ENCODE data around the gene CCDC88B.

Gene CCDC88B

GRCh38 chr11:64347193-64347867 is 7.3 kb downstream of the CCDC88B start:
- DNase-seq (ENCODE audit: low spot score): no peak

GRCh38 chr11:64348383-64349024 is 8.5 kb downstream of the CCDC88B start:
- no peak for DNase-seq (ENCODE audit: low spot score)

- DNase-seq (ENCODE audit: low spot score): no peak
These were observed 9.0 kb downstream of the CCDC88B start for GRCh38 chr11:64349025-64349387.

- no peak for DNase-seq (ENCODE audit: low spot score)
These were observed 9.4 kb downstream of the CCDC88B start for GRCh38 chr11:64349404-64349803.

GRCh38 chr11:64351136-64351631 is 11.2 kb downstream of the CCDC88B start:
- no peak for DNase-seq (ENCODE audit: low spot score)

GRCh38 chr11:64352099-64352994 is 12.3 kb downstream of the CCDC88B start:
- DNase-seq (ENCODE audit: low spot score): no peak

- no peak for DNase-seq (ENCODE audit: low spot score)
These were observed 13.2 kb downstream of the CCDC88B start for GRCh38 chr11:64352995-64353714.

GRCh38 chr11:64353715-64354506 is 13.9 kb downstream of the CCDC88B start:
- no peak for DNase-seq (ENCODE audit: low spot score)

GRCh38 chr11:64355078-64355940 is 15.3 kb downstream of the CCDC88B start:
- DNase-seq (ENCODE audit: low spot score): peak; percentile 75

- no peak for DNase-seq (ENCODE audit: low spot score)
These were observed 16.8 kb downstream of the CCDC88B start for GRCh38 chr11:64356498-64357411.

- DNase-seq (ENCODE audit: low spot score): no peak
These were observed 17.4 kb downstream of the CCDC88B start for GRCh38 chr11:64357446-64357845.

- no peak for DNase-seq (ENCODE audit: low spot score)
These were observed 18.0 kb downstream of the CCDC88B start for GRCh38 chr11:64357904-64358535.

- DNase-seq (ENCODE audit: low spot score): no peak
These were observed 18.5 kb downstream of the CCDC88B start for GRCh38 chr11:64358536-64358906.

- peak; percentile 30 for DNase-seq (ENCODE audit: low spot score)
These were observed 19.1 kb downstream of the CCDC88B start, which contains the start of gene RPS6KA4 for GRCh38 chr11:64358907-64359711. TSS of gene RPS6KA4 (plus strand) at chr11:64359162. CDS start at chr11:64359236, 74 bp downstream.

- no peak for DNase-seq (ENCODE audit: low spot score)
These were observed 19.9 kb downstream of the CCDC88B start for GRCh38 chr11:64359712-64360445.

- DNase-seq (ENCODE audit: low spot score): no peak
These were observed 20.5 kb downstream of the CCDC88B start for GRCh38 chr11:64360448-64360921.

- no peak for DNase-seq (ENCODE audit: low spot score)
These were observed 21.7 kb downstream of the CCDC88B start for GRCh38 chr11:64361659-64362058.

Measured in kidney capillary endothelial cell (primary cell).